Activated CD8-positive, alpha-beta T cell treated with anti-CD3 and anti-CD28 coated beads for 36 hours (primary cell): ENCODE results near the gene TRIP10. TPM values are rescaled to one million over a fixed set of nuclear protein-coding genes. Genes with fewer than 3 reads are reported as not detected.
A peak's percentile ranks its signal among the peaks of the same experiment; 100 is the strongest.

Experiments
- ATAC-seq: fragments of 200-7000 bp; cut with Tn5 transposase; one replicate; pipeline ENCODE4 v1.10.0; 2021; ENCODE audit warnings: mild to moderate bottlenecking, moderate library complexity
- CTCF ChIA-PET: fragments of 350-600 bp; sonication (Branson Sonifier 250); formaldehyde crosslinking; loops from one replicate; lab custom pipeline; 2021; ENCODE audit warnings: antibody characterized with exemption; lab: Charles Lee
- POLR2A ChIA-PET: fragments of 350-600 bp; sonication (Branson Sonifier 250); formaldehyde crosslinking; loops from one replicate; lab custom pipeline; 2021; ENCODE audit warnings: antibody characterized with exemption; lab: Charles Lee
- DNase-seq: peaks from one replicate; pipeline ENCODE4 v3.0.0-alpha.2; 2020
- H3K27ac Mint-ChIP-seq: one replicate; pipeline ENCODE4 v1.8.0; 2021; ENCODE audit warnings: mild to moderate bottlenecking, mixed read lengths
- H3K27me3 Mint-ChIP-seq: one replicate; pipeline ENCODE4 v1.8.0; 2021; ENCODE audit warnings: mixed read lengths
- H3K36me3 Mint-ChIP-seq: one replicate; pipeline ENCODE4 v1.8.0; 2021; ENCODE audit warnings: low read depth, mixed read lengths
- H3K4me1 Mint-ChIP-seq: one replicate; pipeline ENCODE4 v1.8.0; 2021; ENCODE audit warnings: low read depth, mixed read lengths
- H3K4me3 Mint-ChIP-seq: one replicate; pipeline ENCODE4 v1.8.0; 2021; ENCODE audit warnings: mild to moderate bottlenecking, moderate library complexity, mixed read lengths
- H3K9me3 Mint-ChIP-seq: one replicate; pipeline ENCODE4 v1.8.0; 2021; ENCODE audit warnings: mixed read lengths
- CTCF ChIP-seq: fragments of 200-600 bp; IDR thresholded peaks from one replicate; pipeline ENCODE4 v1.8.0; 2022; ENCODE audit warnings: antibody characterized with exemption, mild to moderate bottlenecking
- intact Hi-C: fragments of 100-400 bp; cut with micrococcal nuclease; formaldehyde crosslinking; loops from one replicate; pipeline ENCODE4 v1.10.0; 2022
- total RNA-seq, 2 experiments: library from RNA; stranded (reverse); gene quantifications; one replicate each; pipeline ENCODE4 v1.2.3, GENCODE V29; 2021

Gene TRIP10
- total RNA-seq, 2 experiments from 2014 or later: 33.8 to 34.3 TPM

- DNase-seq (no peak), ATAC-seq (no peak)
- ChIA-PET POLR2A (no interaction called here), CTCF (no interaction called here)
- H3K36me3 Mint-ChIP-seq: no peaks in the 10 kb centered on the region
- peaks cover 10% of the 10 kb centered on the region for H3K4me1 Mint-ChIP-seq
- H3K4me3 Mint-ChIP-seq: no peak overlapping the region
- intact Hi-C loops: no loop called here
- H3K27me3 Mint-ChIP-seq: no peaks in the 10 kb centered on the region
- peaks cover 4% of the 10 kb centered on the region for H3K9me3 Mint-ChIP-seq
- no peak overlapping the region for H3K27ac Mint-ChIP-seq
- TF ChIP-seq CTCF: no peak
These were observed 46.4 kb upstream of the TRIP10 start for GRCh38 chr19:6693056-6693471.

GRCh38 chr19:6693681-6694080 is 45.8 kb upstream of the TRIP10 start:
- Mint-ChIP-seq H3K27me3 (no peaks in the 10 kb centered on the region), H3K4me3 (no peak overlapping the region), H3K36me3 (no peaks in the 10 kb centered on the region), H3K4me1 (peaks cover 8% of the 10 kb centered on the region), H3K9me3 (peaks cover 2% of the 10 kb centered on the region), H3K27ac (no peak overlapping the region)
- ChIA-PET POLR2A (no interaction called here), CTCF (no interaction called here)
- DNase-seq (peak; percentile 38), ATAC-seq (peak; percentile 48)
- TF ChIP-seq CTCF: no peak
- intact Hi-C loops: no loop called here

GRCh38 chr19:6694147-6694815 is 45.2 kb upstream of the TRIP10 start:
- H3K27me3 Mint-ChIP-seq: no peaks in the 10 kb centered on the region
- ChIA-PET CTCF (no interaction called here), POLR2A (interaction anchor here (1.5 kb wide), 1 partner anchor 13 kb away, joined by 4 read pairs; no protein-coding TSS in a partner anchor)
- H3K27ac Mint-ChIP-seq: no peak overlapping the region
- no peak for TF ChIP-seq CTCF
- intact Hi-C loops: no loop called here
- peaks cover 6% of the 10 kb centered on the region for H3K4me1 Mint-ChIP-seq
- no peaks in the 10 kb centered on the region for H3K9me3 Mint-ChIP-seq
- no peak overlapping the region for H3K4me3 Mint-ChIP-seq
- DNase-seq: peak; percentile 52
- ATAC-seq: peak; percentile 61
- H3K36me3 Mint-ChIP-seq: no peaks in the 10 kb centered on the region

GRCh38 chr19:6696239-6696820 is 43.1 kb upstream of the TRIP10 start:
- Mint-ChIP-seq H3K4me1 (peaks cover 6% of the 10 kb centered on the region), H3K27me3 (no peaks in the 10 kb centered on the region), H3K9me3 (no peaks in the 10 kb centered on the region), H3K36me3 (no peaks in the 10 kb centered on the region), H3K27ac (no peak overlapping the region), H3K4me3 (no peak overlapping the region)
- DNase-seq (no peak), ATAC-seq (no peak)
- ChIA-PET POLR2A (interaction anchor here (1.2 kb wide), 1 partner anchor 40 kb away, joined by 4 read pairs; no protein-coding TSS in a partner anchor), CTCF (interaction anchor here (0.6 kb wide), 1 partner anchor 42 kb away, joined by 3 read pairs; no protein-coding TSS in a partner anchor)
- intact Hi-C loops: no loop called here
- TF ChIP-seq CTCF: no peak

GRCh38 chr19:6697291-6697690 is 42.2 kb upstream of the TRIP10 start:
- intact Hi-C loops: no loop called here
- ChIA-PET POLR2A (no interaction called here), CTCF (no interaction called here)
- Mint-ChIP-seq H3K27ac (no peak overlapping the region), H3K4me3 (no peak overlapping the region), H3K36me3 (no peaks in the 10 kb centered on the region), H3K4me1 (peaks cover 6% of the 10 kb centered on the region), H3K9me3 (no peaks in the 10 kb centered on the region), H3K27me3 (no peaks in the 10 kb centered on the region)
- DNase-seq (peak; percentile 47), ATAC-seq (peak; percentile 60)
- TF ChIP-seq CTCF: no peak
